Adrenal gland (tissue), 5 donors: ENCODE results near the gene PKN1.

ENCODE experiments used
- CTCF ChIP-seq, 6 experiments: fragments of 450-650 bp in 4 of 6; fragments of 200-600 bp in 2 of 6; sonication (generic) in 1 of 6; IDR thresholded peaks; 1 replicate in 5 of 6; 2 replicates in 1 of 6; pipeline versions ENCODE4 v1.5.1 to v1.8.0; 2016 to 2021; ENCODE audit warnings: antibody characterized with exemption in 6 of 6, mild to moderate bottlenecking in 2 of 6, moderate library complexity in 1 of 6
- POLR2A ChIP-seq, 2 donors: fragments of 450-650 bp; IDR thresholded peaks; one replicate each; pipeline ENCODE4 v1.6.1; 2017; ENCODE audit warnings: antibody characterized with exemption in 2 of 2, mild to moderate bottlenecking in 2 of 2, moderate library complexity in 1 of 2
- donor health status: DM: no; HTN: no; CAD: no.

- TF ChIP-seq POLR2A (IDR thresholded peaks at IDR 0.05) (peak; percentile 16 to 70), CTCF (IDR thresholded peaks at IDR 0.05) (no peak)
These were observed 63.1 kb downstream of the PKN1 start, which contains the start of gene GIPC1 for GRCh38 chr19:14496029-14496833.
